Hepatic stellate cell (primary cell): Measurements from ENCODE around the gene HLX.

Experiments
- DNase-seq: peaks from one replicate; pipeline ENCODE4 v3.0.0; 2011; ENCODE audit warnings: low spot score

The HLX gene

DNA sequence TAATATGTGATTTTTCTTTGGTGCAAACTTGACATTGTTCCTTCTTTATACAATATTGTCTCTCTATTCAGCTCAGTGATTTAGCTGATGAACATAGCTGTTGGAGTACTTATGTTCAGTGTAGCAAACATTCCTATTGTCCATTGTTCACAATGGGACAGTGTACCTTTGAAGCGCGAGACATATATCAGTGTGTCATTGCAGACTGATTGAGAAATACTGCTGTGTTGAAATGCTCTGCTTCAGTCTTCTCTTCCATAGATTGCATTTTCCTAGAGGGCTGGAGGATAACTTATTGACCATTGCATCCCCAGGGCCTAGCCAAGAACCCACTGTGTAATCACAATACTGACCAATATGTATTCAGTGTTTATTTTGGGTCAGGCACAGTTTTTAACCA is 46.5 kb downstream of the HLX start:
- no peak for DNase-seq

DNA sequence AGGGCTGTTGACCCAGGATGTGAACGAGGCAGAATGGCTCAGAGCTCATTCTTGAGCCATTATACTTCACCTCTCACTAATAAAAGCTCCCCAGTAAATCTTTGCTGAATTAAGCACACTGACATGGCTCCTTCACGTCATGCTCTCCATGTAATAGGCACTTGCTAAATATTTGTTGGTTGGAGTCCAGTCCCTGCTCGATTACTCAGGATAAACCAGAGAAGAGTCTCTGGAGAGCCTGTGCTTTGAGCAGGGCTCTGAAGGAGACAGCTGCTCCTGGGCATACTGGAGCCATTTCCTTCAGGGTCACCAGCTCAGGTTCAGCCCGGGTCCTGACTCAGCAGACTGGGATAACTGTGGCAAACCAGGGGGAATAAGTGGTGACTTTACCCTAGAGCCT is 46.9 kb downstream of the HLX start:
- no peak for DNase-seq

- no peak for DNase-seq
Observed at GRCh38 chr1:220927442-220927841, 48.2 kb downstream of the HLX start.

DNA sequence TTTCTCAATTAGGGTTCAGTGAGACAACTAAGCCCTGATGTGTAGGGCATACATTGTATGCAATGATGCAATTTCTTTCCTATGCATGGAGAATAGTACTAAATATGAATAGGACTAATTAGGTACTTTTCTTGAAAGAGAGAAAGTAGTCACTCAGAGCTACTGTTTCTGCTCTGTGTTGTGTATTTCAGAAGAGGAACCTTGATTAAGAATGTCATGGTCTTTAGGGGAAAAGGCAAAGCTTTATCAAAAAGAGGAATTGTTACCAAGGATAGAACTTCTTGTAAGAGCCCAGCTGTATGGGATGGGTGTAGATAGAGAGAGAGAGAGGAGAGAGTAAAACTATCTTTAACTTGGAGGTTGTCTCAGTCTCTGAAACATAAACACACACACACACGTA is 49.1 kb downstream of the HLX start:
- DNase-seq, result no peak

GRCh38 chr1:220928725-220929300 is 49.6 kb downstream of the HLX start:
- DNase-seq, result no peak

GRCh38 chr1:220929304-220929703 is 50.1 kb downstream of the HLX start:
- no peak for DNase-seq
